Activated CD4-positive, alpha-beta T cell treated with anti-CD3 and anti-CD28 coated beads, Interleukin-2, amount 10 ng/mL, durations not matched to agents 24 days and 14 days (primary cell): ENCODE measurements around the gene PEAK1. TPM values are rescaled to one million over a fixed set of nuclear protein-coding genes. Genes with fewer than 3 reads are reported as not detected.
A peak's percentile ranks its signal among the peaks of the same experiment; 100 is the strongest.

Experiments used
- DNase-seq: peaks from one replicate; pipeline ENCODE4 v3.0.0; 2022
- H3K27ac Mint-ChIP-seq: one replicate; pipeline ENCODE4 v1.8.0; 2022; ENCODE audit warnings: mild to moderate bottlenecking, mixed read lengths
- H3K27me3 Mint-ChIP-seq: one replicate; pipeline ENCODE4 v1.8.0; 2022; ENCODE audit warnings: mixed read lengths
- H3K36me3 Mint-ChIP-seq: one replicate; pipeline ENCODE4 v1.8.0; 2022; ENCODE audit warnings: low read depth, mild to moderate bottlenecking, mixed read lengths
- H3K4me1 Mint-ChIP-seq: one replicate; pipeline ENCODE4 v1.8.0; 2021; ENCODE audit warnings: mixed read lengths
- H3K4me3 Mint-ChIP-seq: one replicate; pipeline ENCODE4 v1.8.0; 2022; ENCODE audit warnings: mild to moderate bottlenecking, moderate library complexity, mixed read lengths
- H3K9me3 Mint-ChIP-seq: one replicate; pipeline ENCODE4 v1.8.0; 2021; ENCODE audit warnings: mixed read lengths
- intact Hi-C: fragments of 100-400 bp; cut with micrococcal nuclease; formaldehyde crosslinking; loops from one replicate; pipeline ENCODE4 v1.15.1; 2023
- total RNA-seq: library from RNA; stranded (reverse); gene quantifications from 2 replicates; pipeline ENCODE4 v1.2.3, GENCODE V29; 2022

Gene PEAK1
- total RNA-seq, 1 donor from 2014 or later, result 25.9 TPM

- H3K36me3 Mint-ChIP-seq, result no peaks in the 10 kb centered on the region
- no peak overlapping the region for H3K27ac Mint-ChIP-seq
- peaks cover 9% of the 10 kb centered on the region for H3K4me1 Mint-ChIP-seq
- H3K4me3 Mint-ChIP-seq, result no peak overlapping the region
- no peaks in the 10 kb centered on the region for H3K9me3 Mint-ChIP-seq
- H3K27me3 Mint-ChIP-seq, result peaks cover 5% of the 10 kb centered on the region
- no peak for DNase-seq
- intact Hi-C loops, result no loop called here
Observed at GRCh38 chr15:77081971-77082370, 337.9 kb downstream of the PEAK1 start.

GRCh38 chr15:77076323-77076915 is 343.5 kb downstream of the PEAK1 start:
- DNase-seq, result no peak
- H3K36me3 Mint-ChIP-seq, result no peaks in the 10 kb centered on the region
- intact Hi-C loops, result no loop called here
- peaks cover 5% of the 10 kb centered on the region for H3K4me1 Mint-ChIP-seq
- H3K9me3 Mint-ChIP-seq, result no peaks in the 10 kb centered on the region
- no peak overlapping the region for H3K27ac Mint-ChIP-seq
- peaks cover 13% of the 10 kb centered on the region for H3K27me3 Mint-ChIP-seq
- no peak overlapping the region for H3K4me3 Mint-ChIP-seq

- intact Hi-C loops, result no loop called here
- H3K9me3 Mint-ChIP-seq, result no peaks in the 10 kb centered on the region
- H3K4me3 Mint-ChIP-seq, result no peak overlapping the region
Observed at GRCh38 chr15:77075528-77075927, 344.4 kb downstream of the PEAK1 start.

GRCh38 chr15:77074350-77074749 is 345.6 kb downstream of the PEAK1 start:
- H3K4me3 Mint-ChIP-seq, result no peak overlapping the region
- intact Hi-C loops, result no loop called here
- H3K9me3 Mint-ChIP-seq, result no peaks in the 10 kb centered on the region
- no peak overlapping the region for H3K27ac Mint-ChIP-seq
- peaks cover 19% of the 10 kb centered on the region for H3K27me3 Mint-ChIP-seq
- peaks cover 14% of the 10 kb centered on the region for H3K4me1 Mint-ChIP-seq
- H3K36me3 Mint-ChIP-seq, result peaks cover 6% of the 10 kb centered on the region
- DNase-seq, result no peak

More at GRCh38 chr15:77075528-77075927, 344.4 kb downstream of the PEAK1 start:
- Mint-ChIP-seq H3K36me3 (no peaks in the 10 kb centered on the region), H3K27ac (no peak overlapping the region), H3K4me1 (peaks cover 8% of the 10 kb centered on the region), H3K27me3 (peaks cover 13% of the 10 kb centered on the region)
- no peak for DNase-seq

GRCh38 chr15:77071305-77072223 is 348.3 kb downstream of the PEAK1 start:
- peaks cover 22% of the 10 kb centered on the region for H3K27me3 Mint-ChIP-seq
- peak overlapping the region; percentile 78 for H3K27ac Mint-ChIP-seq
- intact Hi-C loops, result no loop called here
- peaks cover 8% of the 10 kb centered on the region for H3K36me3 Mint-ChIP-seq
- peak overlapping the region; percentile 83 for H3K4me3 Mint-ChIP-seq
- H3K9me3 Mint-ChIP-seq, result no peaks in the 10 kb centered on the region
- no peak for DNase-seq
- peaks cover 30% of the 10 kb centered on the region for H3K4me1 Mint-ChIP-seq

- H3K27me3 Mint-ChIP-seq, result peaks cover 21% of the 10 kb centered on the region
- H3K9me3 Mint-ChIP-seq, result no peaks in the 10 kb centered on the region
- peak within 1 kb of the TSS; percentile 78 for H3K27ac Mint-ChIP-seq
- intact Hi-C loops, result no loop called here
- H3K36me3 Mint-ChIP-seq, result peaks cover 8% of the 10 kb centered on the region
- peak within 1 kb of the TSS; percentile 89 for H3K4me3 Mint-ChIP-seq
- peaks cover 30% of the 10 kb centered on the region for H3K4me1 Mint-ChIP-seq
- DNase-seq, result peak; percentile 98
Observed at GRCh38 chr15:77070495-77071304, 349.2 kb downstream of the PEAK1 start, which contains the start of gene TSPAN3. Gene TSPAN3, minus strand, starts transcription at chr15:77071109. Its CDS starts 155 bp downstream, at chr15:77070954.

GRCh38 chr15:77070180-77070494 is 349.8 kb downstream of the PEAK1 start:
- Mint-ChIP-seq H3K4me1 (peaks cover 30% of the 10 kb centered on the region), H3K27me3 (peaks cover 16% of the 10 kb centered on the region), H3K4me3 (peak overlapping the region; percentile 89), H3K36me3 (peaks cover 8% of the 10 kb centered on the region), H3K27ac (peak overlapping the region; percentile 53), H3K9me3 (no peaks in the 10 kb centered on the region)
- intact Hi-C loops, result no loop called here
- DNase-seq, result no peak

- no peaks in the 10 kb centered on the region for H3K9me3 Mint-ChIP-seq
- DNase-seq, result no peak
- peaks cover 8% of the 10 kb centered on the region for H3K36me3 Mint-ChIP-seq
- intact Hi-C loops, result no loop called here
- peaks cover 33% of the 10 kb centered on the region for H3K4me1 Mint-ChIP-seq
- peak overlapping the region; percentile 64 for H3K27ac Mint-ChIP-seq
- H3K4me3 Mint-ChIP-seq, result peak overlapping the region; percentile 89
- peaks cover 16% of the 10 kb centered on the region for H3K27me3 Mint-ChIP-seq
Observed at GRCh38 chr15:77069521-77070121, 350.3 kb downstream of the PEAK1 start.

GRCh38 chr15:77068633-77069032 is 351.3 kb downstream of the PEAK1 start:
- peaks cover 8% of the 10 kb centered on the region for H3K36me3 Mint-ChIP-seq
- H3K4me1 Mint-ChIP-seq, result peaks cover 34% of the 10 kb centered on the region
- H3K27ac Mint-ChIP-seq, result no peak overlapping the region
- intact Hi-C loops, result no loop called here
- no peak for DNase-seq
- H3K9me3 Mint-ChIP-seq, result no peaks in the 10 kb centered on the region
- no peak overlapping the region for H3K4me3 Mint-ChIP-seq
- H3K27me3 Mint-ChIP-seq, result peaks cover 9% of the 10 kb centered on the region

- no peak for DNase-seq
- Mint-ChIP-seq H3K27me3 (peaks cover 9% of the 10 kb centered on the region), H3K4me1 (peaks cover 34% of the 10 kb centered on the region), H3K36me3 (peaks cover 8% of the 10 kb centered on the region), H3K27ac (no peak overlapping the region), H3K4me3 (no peak overlapping the region), H3K9me3 (no peaks in the 10 kb centered on the region)
- intact Hi-C loops, result no loop called here
Observed at GRCh38 chr15:77067691-77068367, 352.1 kb downstream of the PEAK1 start.

- Mint-ChIP-seq H3K27me3 (peaks cover 9% of the 10 kb centered on the region), H3K36me3 (peaks cover 8% of the 10 kb centered on the region), H3K9me3 (no peaks in the 10 kb centered on the region), H3K4me3 (no peak overlapping the region), H3K4me1 (peaks cover 35% of the 10 kb centered on the region), H3K27ac (no peak overlapping the region)
- intact Hi-C loops, result no loop called here
- DNase-seq, result no peak
Observed at GRCh38 chr15:77066971-77067690, 352.8 kb downstream of the PEAK1 start.

- intact Hi-C loops, result no loop called here
- no peak overlapping the region for H3K27ac Mint-ChIP-seq
Observed at GRCh38 chr15:77064539-77065308, 355.2 kb downstream of the PEAK1 start.

More at GRCh38 chr15:77064539-77065308, 355.2 kb downstream of the PEAK1 start:
- no peak for DNase-seq
- H3K9me3 Mint-ChIP-seq, result no peaks in the 10 kb centered on the region
- H3K4me3 Mint-ChIP-seq, result no peak overlapping the region
- H3K36me3 Mint-ChIP-seq, result peaks cover 6% of the 10 kb centered on the region
- peaks cover 34% of the 10 kb centered on the region for H3K4me1 Mint-ChIP-seq
- peaks cover 6% of the 10 kb centered on the region for H3K27me3 Mint-ChIP-seq
